ENCODE measurements around the gene NCLN. TPM values are rescaled to one million over a fixed set of nuclear protein-coding genes. Genes with fewer than 3 reads are reported as not detected.
A peak's percentile ranks its signal among the peaks of the same experiment; 100 is the strongest.
"Not testable (repeated sequence)": the region's sequence is repeated elsewhere in the genome, so short reads cannot be mapped to it uniquely, and the experiment has no call there.

Gene NCLN
- total and polyA plus RNA-seq, 3 experiments from 2014 or later, result 47.4 to 96.0 (median 94.7) TPM

- Mint-ChIP-seq H3K9me3 (peaks cover 0 to 2% (median 0%) of the 10 kb centered on the region in 5 donors), H3K4me3 (no peak overlapping the region), H3K36me3 (no peaks in the 10 kb centered on the region), H3K27me3 (peaks cover 2 to 21% of the 10 kb centered on the region in 2 donors), H3K27ac (no peak overlapping the region), H3K4me1 (no peaks in the 10 kb centered on the region)
- POLR2A ChIA-PET, result interaction anchor here (0.6 kb wide), 1 partner anchor 11 kb away, joined by 3 read pairs; no protein-coding TSS in a partner anchor
- no peak overlapping the region for H3K27ac ChIP-seq (ENCODE audit: low read depth, low read length)
- DNase-seq, result no peak
- H3K9me3 ChIP-seq (ENCODE audit: low read length), result no peaks in the 10 kb centered on the region
- CTCF ChIA-PET, result interaction anchor here (0.9 kb wide), 1 partner anchor 13 kb away, joined by 3 read pairs; no protein-coding TSS in a partner anchor
- no peak overlapping the region for H3K4me3 ChIP-seq (ENCODE audit: low read length)
- no peaks in the 10 kb centered on the region for H3K36me3 ChIP-seq (ENCODE audit: insufficient read depth, low read length)
- peaks cover 7% of the 10 kb centered on the region for H3K27me3 ChIP-seq (ENCODE audit: insufficient read depth, low read length, poor library complexity, severe bottlenecking)
- H3K4me1 ChIP-seq (ENCODE audit: insufficient read depth, low read length), result no peaks in the 10 kb centered on the region
Measured at GRCh38 chr19:3233831-3234230, 48.1 kb downstream of the NCLN start.

GRCh38 chr19:3234800-3235199, 49.1 kb downstream of the NCLN start:
- Histone ChIP-seq H3K36me3 (ENCODE audit: insufficient read depth, low read length) (no peaks in the 10 kb centered on the region), H3K4me1 (ENCODE audit: insufficient read depth, low read length) (no peaks in the 10 kb centered on the region), H3K9me3 (ENCODE audit: low read length) (no peaks in the 10 kb centered on the region), H3K27ac (ENCODE audit: low read depth, low read length) (no peak overlapping the region), H3K4me3 (ENCODE audit: low read length) (no peak overlapping the region), H3K27me3 (ENCODE audit: insufficient read depth, low read length, poor library complexity, severe bottlenecking) (peaks cover 4% of the 10 kb centered on the region)
- Mint-ChIP-seq H3K36me3 (no peaks in the 10 kb centered on the region), H3K9me3 (peaks cover 0 to 2% (median 0%) of the 10 kb centered on the region in 5 donors), H3K27me3 (peaks cover 4 to 23% of the 10 kb centered on the region in 2 donors), H3K4me3 (no peak overlapping the region), H3K27ac (no peak overlapping the region), H3K4me1 (no peaks in the 10 kb centered on the region)
- CTCF ChIA-PET, result no interaction called here
- DNase-seq, result no peak
- POLR2A ChIA-PET, result no interaction called here

- H3K4me1 ChIP-seq (ENCODE audit: insufficient read depth, low read length); H3K4me1 Mint-ChIP-seq; POLR2A ChIA-PET; H3K27ac ChIP-seq (ENCODE audit: low read depth, low read length); H3K4me3 ChIP-seq (ENCODE audit: low read length); H3K4me3 Mint-ChIP-seq; H3K36me3 Mint-ChIP-seq; CTCF ChIA-PET; H3K27me3 ChIP-seq (ENCODE audit: insufficient read depth, low read length, poor library complexity, severe bottlenecking); H3K9me3 ChIP-seq (ENCODE audit: low read length); DNase-seq; H3K9me3 Mint-ChIP-seq; H3K36me3 ChIP-seq (ENCODE audit: insufficient read depth, low read length): not testable (repeated sequence)
- H3K27me3 Mint-ChIP-seq, result peaks cover 6 to 24% of the 10 kb centered on the region in 2 donors
- peak overlapping the region in 1 of 8 donors; percentile 52 for H3K27ac Mint-ChIP-seq
Measured at GRCh38 chr19:3235604-3236003, 49.9 kb downstream of the NCLN start.

- no peak for DNase-seq
- no peak overlapping the region for H3K4me3 Mint-ChIP-seq
Measured at GRCh38 chr19:3236272-3236671, 50.5 kb downstream of the NCLN start.

GRCh38 chr19:3238066-3238561, 52.4 kb downstream of the NCLN start:
- no peaks in the 10 kb centered on the region for H3K36me3 ChIP-seq (ENCODE audit: insufficient read depth, low read length)
- Mint-ChIP-seq H3K36me3 (no peaks in the 10 kb centered on the region), H3K4me3 (no peak overlapping the region), H3K9me3 (peaks cover 0 to 2% (median 0%) of the 10 kb centered on the region in 5 donors), H3K27me3 (peaks cover 3 to 15% of the 10 kb centered on the region in 2 donors), H3K4me1 (no peaks in the 10 kb centered on the region), H3K27ac (no peak overlapping the region)
- no peaks in the 10 kb centered on the region for H3K4me1 ChIP-seq (ENCODE audit: insufficient read depth, low read length)
- H3K9me3 ChIP-seq (ENCODE audit: low read length), result no peaks in the 10 kb centered on the region
- DNase-seq, result no peak
- H3K27ac ChIP-seq (ENCODE audit: low read depth, low read length), result no peak overlapping the region
- ChIA-PET CTCF (interaction anchor here (1.2 kb wide), 1 partner anchor 13 kb away, joined by 4 read pairs; the partner anchor contains the start of gene CELF5), POLR2A (no interaction called here)
- H3K4me3 ChIP-seq (ENCODE audit: low read length), result no peak overlapping the region
- no peaks in the 10 kb centered on the region for H3K27me3 ChIP-seq (ENCODE audit: insufficient read depth, low read length, poor library complexity, severe bottlenecking)

More at GRCh38 chr19:3236272-3236671, 50.5 kb downstream of the NCLN start:
- H3K27me3 Mint-ChIP-seq, result peaks cover 6 to 24% of the 10 kb centered on the region in 2 donors
- no peak overlapping the region for H3K4me3 ChIP-seq (ENCODE audit: low read length)
- H3K9me3 ChIP-seq (ENCODE audit: low read length), result no peaks in the 10 kb centered on the region
- no peak overlapping the region for H3K27ac ChIP-seq (ENCODE audit: low read depth, low read length)
- H3K4me1 ChIP-seq (ENCODE audit: insufficient read depth, low read length), result no peaks in the 10 kb centered on the region
- no peaks in the 10 kb centered on the region for H3K27me3 ChIP-seq (ENCODE audit: insufficient read depth, low read length, poor library complexity, severe bottlenecking)
- H3K27ac Mint-ChIP-seq, result no peak overlapping the region
- no peaks in the 10 kb centered on the region for H3K36me3 Mint-ChIP-seq
- no peaks in the 10 kb centered on the region for H3K4me1 Mint-ChIP-seq
- ChIA-PET POLR2A (no interaction called here), CTCF (no interaction called here)
- H3K36me3 ChIP-seq (ENCODE audit: insufficient read depth, low read length), result no peaks in the 10 kb centered on the region
- peaks cover 0 to 2% (median 0%) of the 10 kb centered on the region in 5 donors for H3K9me3 Mint-ChIP-seq

- Mint-ChIP-seq H3K4me1 (no peaks in the 10 kb centered on the region), H3K4me3 (no peak overlapping the region), H3K27ac (peak overlapping the region in 1 of 8 donors; percentile 75), H3K36me3 (no peaks in the 10 kb centered on the region), H3K9me3 (peaks cover 0 to 2% (median 0%) of the 10 kb centered on the region in 5 donors), H3K27me3 (peaks cover 3 to 10% of the 10 kb centered on the region in 2 donors)
- H3K36me3 ChIP-seq (ENCODE audit: insufficient read depth, low read length), result no peaks in the 10 kb centered on the region
- POLR2A ChIA-PET, result no interaction called here
- no peaks in the 10 kb centered on the region for H3K9me3 ChIP-seq (ENCODE audit: low read length)
- CTCF ChIA-PET, result no interaction called here
- no peaks in the 10 kb centered on the region for H3K4me1 ChIP-seq (ENCODE audit: insufficient read depth, low read length)
- H3K27me3 ChIP-seq (ENCODE audit: insufficient read depth, low read length, poor library complexity, severe bottlenecking), result no peaks in the 10 kb centered on the region
- DNase-seq, result no peak
- H3K4me3 ChIP-seq (ENCODE audit: low read length), result no peak overlapping the region
- no peak overlapping the region for H3K27ac ChIP-seq (ENCODE audit: low read depth, low read length)
Measured at GRCh38 chr19:3239367-3239766, 53.6 kb downstream of the NCLN start.

- Histone ChIP-seq H3K4me1 (ENCODE audit: insufficient read depth, low read length) (no peaks in the 10 kb centered on the region), H3K9me3 (ENCODE audit: low read length) (no peaks in the 10 kb centered on the region), H3K36me3 (ENCODE audit: insufficient read depth, low read length) (no peaks in the 10 kb centered on the region), H3K27ac (ENCODE audit: low read depth, low read length) (no peak overlapping the region), H3K4me3 (ENCODE audit: low read length) (no peak overlapping the region), H3K27me3 (ENCODE audit: insufficient read depth, low read length, poor library complexity, severe bottlenecking) (no peaks in the 10 kb centered on the region)
- peak in 1 of 5 donors; percentile 28 for DNase-seq
- Mint-ChIP-seq H3K27me3 (peaks cover 3 to 4% of the 10 kb centered on the region in 2 donors), H3K9me3 (no peaks in the 10 kb centered on the region), H3K36me3 (no peaks in the 10 kb centered on the region), H3K4me3 (no peak overlapping the region), H3K27ac (no peak overlapping the region), H3K4me1 (no peaks in the 10 kb centered on the region)
- POLR2A ChIA-PET, result no interaction called here
- CTCF ChIA-PET, result no interaction called here
Measured at GRCh38 chr19:3243819-3244700, 58.3 kb downstream of the NCLN start.

GRCh38 chr19:3245050-3245449, 59.3 kb downstream of the NCLN start:
- H3K4me1 Mint-ChIP-seq, result no peaks in the 10 kb centered on the region
- no peaks in the 10 kb centered on the region for H3K27me3 ChIP-seq (ENCODE audit: insufficient read depth, low read length, poor library complexity, severe bottlenecking)
- no peaks in the 10 kb centered on the region for H3K36me3 ChIP-seq (ENCODE audit: insufficient read depth, low read length)
- H3K4me1 ChIP-seq (ENCODE audit: insufficient read depth, low read length), result no peaks in the 10 kb centered on the region
- H3K27me3 Mint-ChIP-seq, result peaks cover under 1 to 3% of the 10 kb centered on the region in 2 donors
- ChIA-PET CTCF (no interaction called here), POLR2A (no interaction called here)
- no peaks in the 10 kb centered on the region for H3K36me3 Mint-ChIP-seq
- no peak overlapping the region for H3K4me3 Mint-ChIP-seq
- no peak for DNase-seq
- no peak overlapping the region for H3K27ac ChIP-seq (ENCODE audit: low read depth, low read length)
- H3K9me3 ChIP-seq (ENCODE audit: low read length), result no peaks in the 10 kb centered on the region
- peaks cover 0 to 1% (median 0%) of the 10 kb centered on the region in 5 donors for H3K9me3 Mint-ChIP-seq
- H3K4me3 ChIP-seq (ENCODE audit: low read length), result no peak overlapping the region
- H3K27ac Mint-ChIP-seq, result no peak overlapping the region

Measured in CD8-positive, alpha-beta memory T cell (primary cell).